H9 (cell line): ENCODE measurements around the gene BCL2L14. TPM values are rescaled to one million over a fixed set of nuclear protein-coding genes. Genes with fewer than 3 reads are reported as not detected.

ENCODE experiments used
- DNase-seq: peaks from one replicate; pipeline ENCODE4 v3.0.0-alpha.2; 2017
- H2AFZ ChIP-seq: one replicate; pipeline ENCODE4 v1.6.1; 2013; ENCODE audit warnings: mild to moderate bottlenecking, low read length, control low read depth, moderate library complexity
- H2AK5ac ChIP-seq: 2 replicates; pipeline ENCODE4 v1.6.1; 2013; ENCODE audit warnings: low read length, control low read depth, mixed read lengths; ENCODE audit not compliant: insufficient read length
- H2BK120ac ChIP-seq: one replicate; pipeline ENCODE4 v1.6.1; 2013; ENCODE audit warnings: low read depth, mild to moderate bottlenecking, low read length, control low read depth, inconsistent platforms; ENCODE audit not compliant: poor library complexity, severe bottlenecking
- H2BK12ac ChIP-seq: 2 replicates; pipeline ENCODE4 v1.6.1; 2013; ENCODE audit warnings: low read length, control low read depth, mixed read lengths, low read depth; ENCODE audit not compliant: insufficient read length
- H2BK15ac ChIP-seq: 2 replicates; pipeline ENCODE4 v1.6.1; 2013; ENCODE audit warnings: low read depth, low read length, control low read depth
- H2BK20ac ChIP-seq: one replicate; pipeline ENCODE4 v1.6.1; 2013; ENCODE audit warnings: low read depth, mild to moderate bottlenecking, low read length, control low read depth, inconsistent platforms; ENCODE audit not compliant: poor library complexity, severe bottlenecking
- H2BK5ac ChIP-seq: 2 replicates; pipeline ENCODE4 v1.6.1; 2013; ENCODE audit warnings: low read length, control low read depth, mixed read lengths; ENCODE audit not compliant: insufficient read length
- H3K14ac ChIP-seq: 2 replicates; pipeline ENCODE4 v1.6.1; 2013; ENCODE audit warnings: low read length, control low read depth; ENCODE audit not compliant: insufficient read depth
- H3K18ac ChIP-seq: 2 replicates; pipeline ENCODE4 v1.6.1; 2013; ENCODE audit warnings: low read depth, mild to moderate bottlenecking, mixed read lengths, low read length, control low read depth; ENCODE audit not compliant: insufficient read length
- H3K23ac ChIP-seq: 2 replicates; pipeline ENCODE4 v1.6.1; 2013; ENCODE audit warnings: low read length, control low read depth, mixed read lengths, low read depth; ENCODE audit not compliant: insufficient read length
- H3K23me2 ChIP-seq: 2 replicates; pipeline ENCODE4 v1.6.1; 2013; ENCODE audit warnings: low read depth, mild to moderate bottlenecking, mixed read lengths, low read length, control low read depth; ENCODE audit not compliant: insufficient read length, poor library complexity, severe bottlenecking
- H3K27ac ChIP-seq: 2 replicates; pipeline ENCODE4 v1.5.1; 2013; ENCODE audit warnings: low read length, control low read depth, mixed read lengths, low read depth; ENCODE audit not compliant: insufficient read length
- H3K27me3 ChIP-seq: 2 replicates; pipeline ENCODE4 v1.6.1; 2013; ENCODE audit warnings: low read length, control low read depth, inconsistent platforms; ENCODE audit not compliant: insufficient read depth
- H3K4ac ChIP-seq: 2 replicates; pipeline ENCODE4 v1.6.1; 2013; ENCODE audit warnings: low read depth, mild to moderate bottlenecking, control low read depth, inconsistent platforms, low read length, moderate library complexity
- H3K4me1 ChIP-seq: 2 replicates; pipeline ENCODE4 v1.6.1; 2013; ENCODE audit warnings: low read length, control low read depth, inconsistent platforms; ENCODE audit not compliant: insufficient read depth
- H3K4me2 ChIP-seq: 2 replicates; pipeline ENCODE4 v1.6.1; 2013; ENCODE audit warnings: low read length, control low read depth, mixed read lengths; ENCODE audit not compliant: insufficient read length, insufficient read depth
- H3K56ac ChIP-seq: 2 replicates; pipeline ENCODE4 v1.6.1; 2013; ENCODE audit warnings: low read depth, mild to moderate bottlenecking, mixed read lengths, low read length, control low read depth; ENCODE audit not compliant: insufficient read length
- H3K79me1 ChIP-seq: 2 replicates; pipeline ENCODE4 v1.6.1; 2013; ENCODE audit warnings: low read depth, mild to moderate bottlenecking, moderate library complexity, low read length, control low read depth, inconsistent platforms; ENCODE audit not compliant: insufficient read depth, poor library complexity, severe bottlenecking
- H3K79me2 ChIP-seq: 2 replicates; pipeline ENCODE4 v1.6.1; 2013; ENCODE audit warnings: low read length, control low read depth, inconsistent platforms; ENCODE audit not compliant: insufficient read depth
- H3K9ac ChIP-seq: 2 replicates; pipeline ENCODE4 v1.6.1; 2013; ENCODE audit warnings: low read length, control low read depth, mixed read lengths; ENCODE audit not compliant: insufficient read length; ENCODE audit errors: extremely low read depth
- H3K9me3 ChIP-seq: one replicate; pipeline ENCODE4 v1.6.1; 2013; ENCODE audit warnings: low read depth, low read length, inconsistent platforms; ENCODE audit not compliant: control insufficient read depth
- H3T11ph ChIP-seq: one replicate; pipeline ENCODE4 v1.6.1; 2013; ENCODE audit warnings: mild to moderate bottlenecking, low read length, control low read depth, inconsistent platforms
- H4K20me1 ChIP-seq: one replicate; pipeline ENCODE4 v1.6.1; 2013; ENCODE audit not compliant: control insufficient read depth, insufficient read length, insufficient read depth
- H4K5ac ChIP-seq: 2 replicates; pipeline ENCODE4 v1.6.1; 2013; ENCODE audit warnings: low read depth, mild to moderate bottlenecking, mixed read lengths, low read length, control low read depth; ENCODE audit not compliant: insufficient read length
- H4K8ac ChIP-seq: replicated peaks from 2 replicates; pipeline ENCODE4 v1.6.1; 2013; ENCODE audit warnings: low read length, control low read depth, mixed read lengths, low read depth; ENCODE audit not compliant: insufficient read length
- H4K91ac ChIP-seq: 2 replicates; pipeline ENCODE4 v1.6.1; 2013; ENCODE audit warnings: low read depth, mild to moderate bottlenecking, moderate library complexity, mixed read lengths, low read length, control low read depth; ENCODE audit not compliant: insufficient read length
- H3K27ac Mint-ChIP-seq, 3 experiments: 2 replicates in 2 of 3; 3 replicates in 1 of 3; pipeline ENCODE4 v1.8.0; 2020 to 2021; ENCODE audit warnings: mixed read lengths in 3 of 3, mild to moderate bottlenecking in 1 of 3, moderate library complexity in 1 of 3
- H3K27me3 Mint-ChIP-seq: 2 replicates; pipeline ENCODE4 v1.8.0; 2021; ENCODE audit warnings: low read depth, mild to moderate bottlenecking, moderate library complexity, mixed read lengths
- H3K36me3 Mint-ChIP-seq, 3 experiments: 2 replicates in 2 of 3; 3 replicates in 1 of 3; pipeline ENCODE4 v1.8.0; 2020 to 2021; ENCODE audit warnings: low read depth in 3 of 3, mixed read lengths in 3 of 3; ENCODE audit not compliant: insufficient read depth in 1 of 3
- H3K4me1 Mint-ChIP-seq, 2 experiments: 2 replicates each; pipeline ENCODE4 v1.8.0; 2020; ENCODE audit warnings: mixed read lengths in 2 of 2
- H3K4me3 Mint-ChIP-seq, 2 experiments: 2 replicates in 1 of 2; 3 replicates in 1 of 2; pipeline ENCODE4 v1.8.0; 2020 to 2021; ENCODE audit warnings: mild to moderate bottlenecking in 2 of 2, mixed read lengths in 2 of 2, moderate library complexity in 1 of 2
- H3K9me3 Mint-ChIP-seq, 2 experiments: 2 replicates in 1 of 2; 3 replicates in 1 of 2; pipeline ENCODE4 v1.8.0; 2020; ENCODE audit warnings: mild to moderate bottlenecking in 2 of 2, mixed read lengths in 2 of 2, moderate library complexity in 1 of 2
- CTCF ChIP-seq: fragments of 200-600 bp; sonication (generic); conservative IDR thresholded peaks from 3 replicates; pipeline ENCODE4 v1.8.0; 2021; ENCODE audit warnings: antibody characterized with exemption, mild to moderate bottlenecking
- WGBS: extraction: QIAGEN DNeasy Blood & Tissue Kit; methylation state at CpG from one replicate; pipeline ENCODE4 v1.1.7; 2013; ENCODE audit warnings: missing lambda C conversion rate, low lambda C conversion rate, mixed read lengths; ENCODE audit not compliant: insufficient read length; ENCODE audit errors: extremely low coverage; 5-methylcytosine and 5-hydroxymethylcytosine counted together
- total RNA-seq: library from RNA; stranded (reverse); gene quantifications from 2 replicates; pipeline ENCODE4 v1.2.1, GENCODE V29; 2021

BCL2L14 gene
- total RNA-seq, 1 experiment from 2014 or later, result 0.28 TPM

- no peak overlapping the region for H3K27ac Mint-ChIP-seq
- no peak overlapping the region for H3K56ac ChIP-seq
- H2AK5ac ChIP-seq, result no peak overlapping the region
- no peak overlapping the region for H3K4me2 ChIP-seq
- H3K23ac ChIP-seq, result no peak overlapping the region
- no peak for TF ChIP-seq CTCF
- H3K9me3 Mint-ChIP-seq, result peaks cover 2 to 10% of the 10 kb centered on the region in 2 experiments; a peak in 2 of 5 replicates
- no peak overlapping the region for H4K5ac ChIP-seq
- peaks cover 2% of the 10 kb centered on the region; the same call in 1 of the 2 replicates for H3K4me1 ChIP-seq
- no peak overlapping the region for H2BK15ac ChIP-seq
- no peak for DNase-seq
- H2BK20ac ChIP-seq, result no peak overlapping the region
- H2AFZ ChIP-seq, result no peak overlapping the region
- H2BK120ac ChIP-seq, result no peak overlapping the region
- peaks cover 5% of the 10 kb centered on the region for H3K27me3 Mint-ChIP-seq
- H4K91ac ChIP-seq, result no peak overlapping the region
- peaks cover 12 to 13% of the 10 kb centered on the region in 2 experiments for H3K4me1 Mint-ChIP-seq
- H3K14ac ChIP-seq, result no peak overlapping the region
- peaks cover 4% of the 10 kb centered on the region for H3K23me2 ChIP-seq
- no CpG with 5 or more reads among the region's 1 CpG for WGBS
- H3K9ac ChIP-seq, result no peak overlapping the region
- H3K4me3 Mint-ChIP-seq, result no peak overlapping the region
- H3K18ac ChIP-seq, result no peak overlapping the region
- H3K9me3 ChIP-seq, result no peaks in the 10 kb centered on the region
- no peak overlapping the region for H3T11ph ChIP-seq
- no peak overlapping the region for H3K27ac ChIP-seq
- no peaks in the 10 kb centered on the region for H3K27me3 ChIP-seq
- no peak overlapping the region for H2BK5ac ChIP-seq
- H3K79me2 ChIP-seq, result no peaks in the 10 kb centered on the region
- H4K8ac ChIP-seq, result no peak overlapping the region
- H2BK12ac ChIP-seq, result no peak overlapping the region
- H3K79me1 ChIP-seq, result no peaks in the 10 kb centered on the region
- H3K36me3 Mint-ChIP-seq, result no peaks in the 10 kb centered on the region; a peak in 3 of 7 replicates
- H4K20me1 ChIP-seq, result no peaks in the 10 kb centered on the region
- H3K4ac ChIP-seq, result no peak overlapping the region
Measured at GRCh38 chr12:12035229-12035628, 35.5 kb upstream of the BCL2L14 start.
